GM23248 (cell line): ENCODE results near the gene ABHD4. TPM values are rescaled to one million over a fixed set of nuclear protein-coding genes. Genes with fewer than 3 reads are reported as not detected.

Source experiments
- DNase-seq: peaks from one replicate; pipeline ENCODE4 v3.0.0-alpha.2; 2015
- H2AFZ ChIP-seq: fragments of 200-600 bp; sonication (generic); 2 replicates; pipeline ENCODE4 v1.6.1; 2016; ENCODE audit warnings: antibody characterized with exemption
- H3F3A ChIP-seq: fragments of 200-600 bp; sonication (generic); 2 replicates; pipeline ENCODE4 v1.6.1; 2016; ENCODE audit warnings: mild to moderate bottlenecking, antibody characterized with exemption, mixed run types; ENCODE audit not compliant: insufficient read depth
- H3K27ac ChIP-seq: fragments of 200-600 bp; sonication (generic); 2 replicates; pipeline ENCODE4 v1.5.1; 2016; ENCODE audit warnings: mild to moderate bottlenecking
- H3K27me3 ChIP-seq: fragments of 200-600 bp; sonication (generic); replicated peaks from 2 replicates; pipeline ENCODE4 v1.6.1; 2016; ENCODE audit warnings: mild to moderate bottlenecking; ENCODE audit not compliant: insufficient read depth
- H3K36me3 ChIP-seq: fragments of 200-600 bp; sonication (generic); 2 replicates; pipeline ENCODE4 v1.6.1; 2016; ENCODE audit warnings: low read depth, mild to moderate bottlenecking
- H3K4me1 ChIP-seq: fragments of 200-600 bp; sonication (generic); 2 replicates; pipeline ENCODE4 v1.6.1; 2016; ENCODE audit warnings: mild to moderate bottlenecking; ENCODE audit not compliant: insufficient read depth
- H3K4me2 ChIP-seq: fragments of 200-600 bp; sonication (generic); one replicate; pipeline ENCODE4 v1.6.1; 2016; ENCODE audit warnings: mild to moderate bottlenecking; ENCODE audit not compliant: unreplicated experiment
- H3K4me3 ChIP-seq: fragments of 200-600 bp; sonication (generic); 2 replicates; pipeline ENCODE4 v1.5.1; 2016; ENCODE audit warnings: mild to moderate bottlenecking
- H3K79me2 ChIP-seq: fragments of 200-600 bp; sonication (generic); 2 replicates; pipeline ENCODE4 v1.6.1; 2016; ENCODE audit warnings: mild to moderate bottlenecking; ENCODE audit not compliant: insufficient read depth
- H3K9ac ChIP-seq: fragments of 200-600 bp; sonication (generic); 2 replicates; pipeline ENCODE4 v1.6.1; 2016; ENCODE audit warnings: mild to moderate bottlenecking
- H3K9me2 ChIP-seq: fragments of 200-600 bp; sonication (generic); 2 replicates; pipeline ENCODE4 v1.6.1; 2016; ENCODE audit warnings: mixed run types, mild to moderate bottlenecking, moderate library complexity; ENCODE audit not compliant: insufficient read depth
- H3K9me3 ChIP-seq: fragments of 200-600 bp; sonication (generic); one replicate; pipeline ENCODE4 v1.6.1; 2017; ENCODE audit warnings: low read depth
- H4K20me1 ChIP-seq: fragments of 200-600 bp; sonication (generic); 2 replicates; pipeline ENCODE4 v1.6.0; 2016; ENCODE audit not compliant: insufficient read depth
- EZH2 ChIP-seq: fragments of 200-600 bp; sonication (generic); IDR thresholded peaks from 2 replicates; pipeline ENCODE4 v1.6.1; 2018; ENCODE audit warnings: antibody characterized with exemption, mild to moderate bottlenecking; ENCODE audit not compliant: insufficient read depth, poor library complexity, severe bottlenecking
- EZH2phosphoT487 ChIP-seq: fragments of 200-600 bp; sonication (generic); IDR thresholded peaks from 2 replicates; pipeline ENCODE4 v1.6.1; 2018; ENCODE audit warnings: antibody characterized with exemption, moderate library complexity, mild to moderate bottlenecking, low read depth; ENCODE audit not compliant: insufficient read depth
- WGBS, 2 experiments: methylation state at CpG; one replicate each; pipeline ENCODE4 v1.1.6; 2015 to 2017; ENCODE audit warnings: low lambda C conversion rate in 2 of 2, low coverage in 1 of 2; ENCODE audit errors: missing lambda C conversion rate in 2 of 2; 5-methylcytosine and 5-hydroxymethylcytosine counted together
- in situ Hi-C: fragments of 300-500 bp; cut with MboI; formaldehyde crosslinking; loops from 2 replicates; pipeline ENCODE4 v1.15.0; 2020
- polyA plus RNA-seq: library from polyadenylated mRNA; unstranded; fragments of >200 nt; fragmentation: Nextera tagmentation; extraction: Ambion mirVana; gene quantifications from 2 replicates; pipeline ENCODE4 v1.2.1, GENCODE V29; 2016
- total RNA-seq: library from RNA; depleted of rRNA; stranded (reverse); fragments of >200 nt; shearing (Covaris generic); gene quantifications from 2 replicates; pipeline ENCODE4 v1.2.3, GENCODE V29; 2014

Gene ABHD4
- total and polyA plus RNA-seq, 2 experiments from 2014 or later, result 16.8 to 26.5 TPM

- Histone ChIP-seq H4K20me1 (no peaks in the 10 kb centered on the region), H3K4me2 (peak overlapping the region; percentile 85), H2AFZ (peak overlapping the region; percentile 97), H3K27ac (peak overlapping the region; percentile 86), H3F3A (no peaks in the 10 kb centered on the region), H3K4me1 (peaks cover 26% of the 10 kb centered on the region), H3K9me3 (no peaks in the 10 kb centered on the region), H3K27me3 (no peaks in the 10 kb centered on the region), H3K36me3 (peaks cover 7% of the 10 kb centered on the region), H3K4me3 (peak overlapping the region; percentile 88), H3K9ac (peak overlapping the region; percentile 93), H3K9me2 (no peaks in the 10 kb centered on the region), H3K79me2 (peaks cover 20% of the 10 kb centered on the region)
- WGBS, 2 experiments, result 1 to 2% methylated on average over 5 of the region's 5 CpGs
- in situ Hi-C loops, result no loop called here
- peak; percentile 86 for DNase-seq
- TF ChIP-seq EZH2phosphoT487 (no peak), EZH2 (no peak)
Measured at GRCh38 chr14:22598896-22599244, 770 bp downstream of the ABHD4 start.

- H2AFZ ChIP-seq, result no peak overlapping the region
- H3K79me2 ChIP-seq, result peaks cover 20% of the 10 kb centered on the region
- H3K4me1 ChIP-seq, result peaks cover 26% of the 10 kb centered on the region
- H3K9me3 ChIP-seq, result no peaks in the 10 kb centered on the region
- no peaks in the 10 kb centered on the region for H3K9me2 ChIP-seq
- 96 to 98% methylated on average over 3 of the region's 3 CpGs for WGBS, 2 experiments
- no peaks in the 10 kb centered on the region for H3F3A ChIP-seq
- no peaks in the 10 kb centered on the region for H4K20me1 ChIP-seq
- H3K27me3 ChIP-seq, result no peaks in the 10 kb centered on the region
- H3K9ac ChIP-seq, result peak overlapping the region; percentile 93
- peak overlapping the region; percentile 88 for H3K4me3 ChIP-seq
- peak overlapping the region; percentile 85 for H3K4me2 ChIP-seq
- peaks cover 12% of the 10 kb centered on the region for H3K36me3 ChIP-seq
- no peak for TF ChIP-seq EZH2
- in situ Hi-C loops, result no loop called here
- no peak for DNase-seq
- peak overlapping the region; percentile 86 for H3K27ac ChIP-seq
Measured at GRCh38 chr14:22599349-22599748, 1.2 kb downstream of the ABHD4 start.

- no peaks in the 10 kb centered on the region for H3K9me3 ChIP-seq
- TF ChIP-seq EZH2phosphoT487 (no peak), EZH2 (no peak)
- in situ Hi-C loops, result no loop called here
- H3K27me3 ChIP-seq, result no peaks in the 10 kb centered on the region
- H3K4me1 ChIP-seq, result peaks cover 26% of the 10 kb centered on the region
- H3F3A ChIP-seq, result no peaks in the 10 kb centered on the region
- no peaks in the 10 kb centered on the region for H3K9me2 ChIP-seq
- no peak overlapping the region for H2AFZ ChIP-seq
- peaks cover 19% of the 10 kb centered on the region for H3K36me3 ChIP-seq
- no peak overlapping the region for H3K4me3 ChIP-seq
- H3K27ac ChIP-seq, result no peak overlapping the region
- H3K79me2 ChIP-seq, result peaks cover 20% of the 10 kb centered on the region
- peak overlapping the region; percentile 85 for H3K4me2 ChIP-seq
- no peak for DNase-seq
- H3K9ac ChIP-seq, result no peak overlapping the region
- no peaks in the 10 kb centered on the region for H4K20me1 ChIP-seq
Measured at GRCh38 chr14:22600027-22600426, 1.9 kb downstream of the ABHD4 start.

- Histone ChIP-seq H3K4me2 (no peak overlapping the region), H3K27ac (no peak overlapping the region), H3K36me3 (peaks cover 28% of the 10 kb centered on the region), H4K20me1 (no peaks in the 10 kb centered on the region), H3K4me1 (peaks cover 26% of the 10 kb centered on the region), H3K9me3 (no peaks in the 10 kb centered on the region), H3K9ac (no peak overlapping the region), H3K9me2 (no peaks in the 10 kb centered on the region), H3F3A (no peaks in the 10 kb centered on the region), H3K4me3 (no peak overlapping the region), H3K79me2 (peaks cover 20% of the 10 kb centered on the region), H3K27me3 (no peaks in the 10 kb centered on the region), H2AFZ (no peak overlapping the region)
- 94 to 100% methylated on average over 2 of the region's 2 CpGs for WGBS, 2 experiments
- no peak for DNase-seq
- in situ Hi-C loops, result no loop called here
- no peak for TF ChIP-seq EZH2
- TF ChIP-seq EZH2phosphoT487, result no peak
Measured at GRCh38 chr14:22601456-22601855, 3.4 kb downstream of the ABHD4 start.

- H2AFZ ChIP-seq, result no peak overlapping the region
- H3K9me3 ChIP-seq, result no peaks in the 10 kb centered on the region
- H3K9me2 ChIP-seq, result no peaks in the 10 kb centered on the region
- no peak overlapping the region for H3K27ac ChIP-seq
- no peak overlapping the region for H3K9ac ChIP-seq
- no peak for TF ChIP-seq EZH2phosphoT487
- TF ChIP-seq EZH2, result no peak
- 96 to 98% methylated on average over 5 of the region's 5 CpGs for WGBS, 2 experiments
- no peak overlapping the region for H3K4me2 ChIP-seq
- no peaks in the 10 kb centered on the region for H3F3A ChIP-seq
- no peak for DNase-seq
- H4K20me1 ChIP-seq, result no peaks in the 10 kb centered on the region
- H3K36me3 ChIP-seq, result peaks cover 31% of the 10 kb centered on the region
- peaks cover 26% of the 10 kb centered on the region for H3K4me1 ChIP-seq
- no peaks in the 10 kb centered on the region for H3K27me3 ChIP-seq
- peaks cover 20% of the 10 kb centered on the region for H3K79me2 ChIP-seq
- no peak overlapping the region for H3K4me3 ChIP-seq
- in situ Hi-C loops, result no loop called here
Measured at GRCh38 chr14:22601996-22602395, 3.9 kb downstream of the ABHD4 start.
